HS-27A (cell line): Measurements from ENCODE around the gene ZNF362.

Source experiments
- DNase-seq: peaks from one replicate; pipeline ENCODE4 v3.0.0-alpha.2; 2012; ENCODE audit warnings: low read depth, missing footprints

ZNF362 gene

DNA sequence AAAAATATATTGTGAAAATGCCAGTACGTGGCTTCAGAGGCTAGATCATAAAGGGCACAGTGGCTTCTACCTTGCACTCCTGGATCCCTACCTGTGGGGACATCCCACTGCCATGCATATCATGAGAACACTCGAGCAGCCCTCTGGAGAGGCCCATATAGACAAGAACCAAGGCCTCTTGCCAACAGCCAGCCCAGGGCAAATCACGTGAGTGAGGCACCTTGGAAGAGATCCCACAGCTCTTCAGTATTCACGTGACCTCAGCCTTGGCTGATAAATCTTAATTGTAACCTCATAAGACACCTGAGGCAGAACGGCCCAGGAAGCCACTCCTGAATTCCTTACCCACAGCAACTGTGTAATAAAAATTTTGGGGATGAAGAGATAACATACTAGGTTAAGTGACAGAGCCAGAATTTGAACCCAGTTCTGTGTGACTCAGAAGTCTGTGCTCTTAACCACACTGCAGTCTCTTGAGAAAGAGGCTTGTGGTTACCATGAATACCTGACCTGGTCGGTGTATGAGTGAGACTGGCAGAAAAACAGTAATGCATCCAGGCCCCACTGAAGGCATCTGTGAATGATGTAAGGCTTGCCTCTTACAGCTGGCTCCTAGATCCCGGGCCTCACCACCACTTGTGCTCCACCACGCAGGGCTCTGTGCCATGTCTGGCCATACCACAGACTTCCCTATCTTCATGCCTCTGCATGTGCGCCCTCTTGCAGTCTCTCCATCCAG is 71.5 kb downstream of the ZNF362 start:
- DNase-seq = no peak

DNA sequence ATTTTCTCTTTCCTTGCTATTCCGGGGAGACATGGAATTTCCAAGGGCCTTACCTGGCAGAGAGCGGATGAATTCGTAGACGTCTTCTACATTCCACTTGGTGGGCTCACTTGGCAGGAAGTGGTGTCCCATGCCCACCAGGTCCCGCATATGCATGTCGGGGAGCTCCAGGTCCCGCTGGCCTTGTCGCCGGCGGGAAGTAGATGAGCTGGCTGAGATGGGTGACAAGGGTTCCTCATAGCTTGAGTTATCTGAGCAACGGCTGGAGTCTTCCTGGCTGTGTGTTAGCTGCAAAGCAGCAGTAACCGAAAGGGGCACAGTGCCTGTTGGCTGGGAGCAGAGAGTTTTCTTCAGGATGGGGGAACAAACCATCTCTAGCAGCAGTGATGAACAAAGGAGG is 72.5 kb downstream of the ZNF362 start:
- DNase-seq = no peak

DNA sequence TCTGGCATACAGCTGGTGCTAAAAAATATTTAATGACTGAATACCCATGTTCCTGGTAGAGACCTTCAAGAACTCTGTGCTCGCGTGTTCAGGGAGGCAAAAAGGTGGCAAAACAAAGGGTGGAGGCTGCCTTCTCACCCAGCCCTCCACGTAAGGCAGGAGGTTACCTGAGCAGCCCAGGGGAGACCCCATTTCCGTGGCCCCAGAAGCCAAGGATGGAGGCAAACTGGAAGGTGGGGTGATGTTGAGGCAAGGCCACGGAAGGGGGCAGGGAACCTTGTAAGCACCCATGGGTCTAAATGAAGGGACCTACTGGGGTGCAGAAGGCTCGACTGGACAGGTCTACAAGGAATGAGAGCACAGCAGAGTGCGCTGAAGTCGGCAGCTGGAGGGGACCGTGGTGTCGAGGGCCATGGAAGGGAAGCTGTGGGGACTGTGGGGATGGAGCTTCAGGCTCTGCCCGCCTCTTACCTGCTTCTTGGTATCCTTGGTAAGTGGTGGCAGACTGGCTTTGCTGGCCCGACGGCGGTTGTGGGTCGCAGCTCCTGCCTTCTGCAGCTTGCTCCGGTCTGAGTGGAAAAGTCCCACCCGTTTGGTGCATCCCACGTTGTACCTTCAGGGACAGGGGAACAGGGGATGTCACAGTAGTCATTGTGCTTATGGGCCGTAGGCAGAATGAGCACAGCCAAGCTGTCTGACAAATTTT is 73.5 kb downstream of the ZNF362 start:
- DNase-seq = no peak

DNA sequence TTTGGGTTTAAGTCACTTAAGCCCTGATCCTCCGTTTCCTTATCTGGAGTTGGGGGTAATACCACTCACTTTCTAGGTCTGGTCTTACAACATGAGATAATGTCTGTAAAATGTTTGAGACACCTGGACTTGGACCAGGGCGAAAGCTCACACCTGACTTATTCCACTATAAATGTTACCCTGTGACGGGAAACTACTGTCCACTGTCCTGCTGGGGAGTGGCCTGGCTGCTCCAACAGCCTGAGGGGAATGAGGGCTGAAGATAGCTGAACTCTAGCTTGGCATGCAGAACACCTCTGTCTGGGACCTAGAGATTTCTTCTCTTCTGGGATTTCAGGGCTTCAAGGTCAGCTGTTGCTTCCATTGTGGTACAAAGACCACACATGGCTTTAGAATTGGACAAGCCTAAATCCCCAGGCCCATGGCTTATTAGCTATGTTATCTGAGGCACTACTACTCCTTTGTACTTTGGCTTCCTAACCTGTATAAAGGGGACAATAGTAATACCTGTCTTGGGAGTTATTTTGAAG is 74.1 kb downstream of the ZNF362 start:
- DNase-seq = no peak

DNA sequence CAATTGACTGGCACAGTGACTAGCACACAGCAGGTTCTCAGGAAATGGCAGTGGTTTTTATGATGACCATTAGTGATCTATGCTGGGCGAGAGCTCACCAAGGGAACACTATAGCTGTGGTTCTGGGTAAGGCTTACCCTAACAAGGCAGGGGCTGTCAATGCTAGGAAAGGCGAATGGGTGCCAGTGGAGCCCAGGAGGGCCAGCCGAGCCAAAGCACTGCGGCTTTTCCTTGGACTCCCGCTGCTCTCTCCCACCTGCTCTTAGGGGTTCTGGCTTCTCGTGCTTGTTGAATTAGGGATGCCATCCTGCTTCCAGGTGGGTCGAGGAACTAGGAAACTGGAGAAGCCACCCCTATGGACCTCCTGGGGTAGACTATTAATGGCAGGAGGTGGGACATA is 74.6 kb downstream of the ZNF362 start:
- no peak for DNase-seq

DNA sequence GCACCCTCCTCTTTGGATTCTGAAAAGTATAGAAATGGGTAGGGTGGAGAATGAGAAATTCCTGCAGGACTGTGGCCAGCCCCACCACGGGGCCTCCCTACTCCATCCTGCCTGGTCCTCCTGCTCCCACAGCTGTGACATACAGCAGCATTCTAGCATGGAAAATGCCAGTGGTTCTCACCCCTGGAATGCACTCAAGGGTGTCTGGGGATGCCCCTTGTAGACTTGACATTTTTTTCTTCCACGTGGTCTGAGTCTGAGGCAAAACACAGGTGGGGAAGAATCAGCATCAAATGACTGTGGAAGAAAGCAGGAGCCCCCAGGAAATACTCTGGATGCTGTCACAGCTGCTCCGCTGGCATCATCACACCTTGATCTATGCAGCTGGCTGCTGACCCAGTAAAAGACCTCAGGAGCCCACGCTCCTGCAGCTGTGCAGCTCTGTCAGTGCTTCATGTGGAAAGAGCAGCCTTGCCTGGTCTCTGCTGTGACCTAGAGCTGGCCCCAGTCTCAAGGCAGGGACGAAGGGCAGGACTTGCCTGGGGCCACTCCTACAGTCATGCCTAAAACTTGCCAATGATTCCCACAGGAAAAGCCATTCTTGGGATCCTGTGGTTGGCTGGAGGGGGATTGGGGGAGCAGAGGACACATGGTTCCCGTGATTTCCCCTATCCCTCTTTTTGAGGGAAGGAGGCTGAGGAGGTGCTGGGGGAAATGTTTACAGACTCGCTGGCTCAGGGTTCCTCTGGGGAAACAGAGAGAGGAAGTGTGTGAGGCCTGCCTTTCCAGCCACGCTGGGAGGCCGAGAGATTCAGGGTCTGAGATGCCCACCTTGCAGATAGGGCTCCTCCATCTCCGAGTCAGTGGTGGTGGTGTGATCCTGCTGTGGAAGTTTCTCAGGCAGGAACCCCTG is 75.4 kb downstream of the ZNF362 start:
- DNase-seq = no peak

DNA sequence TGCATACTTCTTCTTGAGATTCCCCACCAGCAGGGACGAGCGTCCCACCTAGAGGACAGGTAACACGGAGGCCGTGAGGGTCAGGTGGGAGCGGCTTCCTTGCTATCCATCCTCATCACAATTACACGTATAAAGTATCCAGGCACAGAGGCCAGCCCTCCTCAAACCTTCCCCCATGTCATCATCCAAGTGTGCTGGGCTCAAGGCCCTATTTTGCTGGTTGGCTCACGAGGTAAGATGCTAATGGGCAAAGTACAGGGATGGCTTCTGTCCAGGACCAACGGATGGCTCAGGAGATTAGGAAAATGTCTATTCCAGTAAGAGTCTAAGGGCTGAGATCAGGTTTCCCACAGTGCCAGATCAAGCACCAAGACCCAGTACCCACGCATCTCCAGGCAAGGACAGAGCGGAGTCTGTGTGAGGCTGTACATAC is 76.1 kb downstream of the ZNF362 start:
- no peak for DNase-seq

DNA sequence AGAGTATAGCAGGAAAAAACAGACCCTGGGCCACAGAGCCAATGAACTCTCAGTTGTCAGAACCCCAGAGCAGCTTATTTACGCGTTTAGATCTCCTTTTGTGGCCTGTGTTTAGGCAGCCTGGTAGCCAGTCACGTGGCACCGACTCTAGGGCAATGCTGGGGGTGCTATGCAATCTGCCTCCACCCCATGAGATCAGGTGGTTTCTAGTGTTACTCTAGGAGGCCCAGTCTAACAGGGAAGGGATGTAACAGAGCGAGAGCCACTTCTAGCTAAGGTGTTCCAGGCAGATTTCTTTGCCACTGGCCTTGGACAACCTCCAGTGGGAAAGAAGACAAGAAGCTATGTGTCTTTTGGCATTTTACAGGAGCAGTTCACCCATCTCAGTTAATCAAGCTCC is 76.6 kb downstream of the ZNF362 start:
- no peak for DNase-seq

DNA sequence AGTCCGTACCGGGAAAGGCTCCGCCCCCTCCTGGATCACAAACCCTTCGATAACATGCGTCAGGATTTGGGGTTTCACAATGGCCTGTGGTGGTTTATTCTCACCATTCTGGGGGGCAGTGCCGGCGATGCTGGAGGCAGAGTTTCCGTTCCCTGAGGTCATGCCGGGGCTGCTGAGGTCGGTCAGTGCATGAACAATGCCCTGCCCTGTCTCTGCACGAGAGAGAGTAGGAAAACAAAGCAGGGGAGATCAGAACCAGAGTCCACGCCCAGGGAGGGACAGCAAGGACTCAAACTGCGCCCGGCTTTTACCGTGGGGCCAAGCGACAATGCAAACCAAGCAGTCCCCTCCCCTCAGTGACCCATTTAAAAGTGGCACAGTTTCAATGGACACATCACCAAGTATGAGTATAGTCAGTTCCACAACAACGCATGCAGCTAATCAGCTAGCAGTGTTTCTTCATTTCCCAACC is 77.8 kb downstream of the ZNF362 start:
- DNase-seq = no peak

DNA sequence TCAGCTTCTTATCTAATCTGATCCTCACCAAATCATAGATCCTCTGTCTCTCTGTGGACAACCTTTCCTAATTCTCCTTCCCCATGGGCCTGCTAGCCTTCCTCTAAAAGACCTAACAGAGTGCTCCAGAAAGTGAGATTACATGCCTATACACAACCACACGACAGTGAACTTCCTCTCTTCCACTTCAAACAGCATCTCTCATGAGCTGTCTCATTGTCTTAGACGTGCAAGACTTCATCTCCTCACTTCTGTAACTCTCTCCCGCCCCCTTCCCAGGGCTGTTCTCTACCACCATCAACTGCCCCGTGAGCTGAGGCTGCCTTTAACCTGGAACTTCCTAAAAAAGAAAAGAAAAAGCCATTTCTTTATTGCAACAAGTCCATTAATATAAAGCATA is 78.7 kb downstream of the ZNF362 start:
- no peak for DNase-seq

DNA sequence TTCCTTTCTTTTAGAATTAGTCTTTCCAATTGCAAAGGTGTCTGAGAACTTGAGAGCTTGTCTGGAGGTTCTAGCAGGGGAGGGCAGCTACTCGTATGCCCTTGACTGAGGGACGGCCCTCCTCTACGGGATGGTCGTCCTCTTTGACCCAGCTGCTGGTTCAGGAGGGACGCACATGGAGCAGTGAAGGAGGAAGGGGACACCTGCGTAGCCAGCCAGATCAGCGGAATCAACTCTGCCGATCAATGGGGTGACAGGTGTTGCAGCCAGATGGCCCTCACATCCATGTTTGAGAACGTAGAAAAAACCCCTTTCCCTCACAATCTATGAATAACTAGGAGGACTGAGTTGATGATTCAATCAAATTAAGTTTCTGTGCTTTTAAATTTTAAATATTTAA is 80.3 kb downstream of the ZNF362 start:
- DNase-seq = no peak

DNA sequence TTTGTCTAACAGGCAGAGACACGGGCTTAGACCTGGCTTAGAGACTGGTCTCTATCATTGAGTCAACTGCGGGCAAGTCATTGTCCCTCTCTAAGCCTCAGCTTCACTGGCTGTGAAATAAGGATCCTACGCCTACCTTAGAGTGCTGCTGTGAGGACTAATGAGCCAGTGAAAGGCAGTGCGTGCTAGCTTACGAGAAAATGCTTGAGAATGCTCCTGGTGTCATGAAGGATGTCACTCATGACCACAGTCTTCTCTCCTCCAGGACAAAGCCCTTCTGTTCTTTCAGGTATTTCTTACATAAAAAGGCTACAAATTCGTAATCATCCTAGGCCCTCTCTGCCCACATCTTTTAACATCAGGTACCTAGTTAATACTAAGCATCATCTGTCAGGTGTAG is 81.1 kb downstream of the ZNF362 start:
- DNase-seq = no peak

DNA sequence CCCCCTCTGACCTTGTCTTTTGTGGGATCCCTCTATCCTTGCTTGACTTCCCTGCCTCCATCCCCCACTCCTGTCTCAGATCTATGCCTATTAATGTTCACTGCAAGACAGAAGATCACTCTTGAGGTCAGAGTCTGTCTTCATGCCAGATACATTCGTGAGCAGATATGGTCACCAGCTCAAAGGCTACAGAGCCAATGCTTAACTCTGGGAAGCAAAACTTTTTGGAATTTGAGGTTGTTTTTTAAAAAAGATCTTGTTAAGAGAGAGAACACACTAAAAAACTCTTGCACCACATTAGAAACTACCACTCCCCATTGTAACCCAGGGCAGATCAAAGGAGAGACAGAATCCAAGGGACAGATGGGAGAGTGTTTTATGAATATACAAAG is 81.8 kb downstream of the ZNF362 start:
- DNase-seq = no peak

DNA sequence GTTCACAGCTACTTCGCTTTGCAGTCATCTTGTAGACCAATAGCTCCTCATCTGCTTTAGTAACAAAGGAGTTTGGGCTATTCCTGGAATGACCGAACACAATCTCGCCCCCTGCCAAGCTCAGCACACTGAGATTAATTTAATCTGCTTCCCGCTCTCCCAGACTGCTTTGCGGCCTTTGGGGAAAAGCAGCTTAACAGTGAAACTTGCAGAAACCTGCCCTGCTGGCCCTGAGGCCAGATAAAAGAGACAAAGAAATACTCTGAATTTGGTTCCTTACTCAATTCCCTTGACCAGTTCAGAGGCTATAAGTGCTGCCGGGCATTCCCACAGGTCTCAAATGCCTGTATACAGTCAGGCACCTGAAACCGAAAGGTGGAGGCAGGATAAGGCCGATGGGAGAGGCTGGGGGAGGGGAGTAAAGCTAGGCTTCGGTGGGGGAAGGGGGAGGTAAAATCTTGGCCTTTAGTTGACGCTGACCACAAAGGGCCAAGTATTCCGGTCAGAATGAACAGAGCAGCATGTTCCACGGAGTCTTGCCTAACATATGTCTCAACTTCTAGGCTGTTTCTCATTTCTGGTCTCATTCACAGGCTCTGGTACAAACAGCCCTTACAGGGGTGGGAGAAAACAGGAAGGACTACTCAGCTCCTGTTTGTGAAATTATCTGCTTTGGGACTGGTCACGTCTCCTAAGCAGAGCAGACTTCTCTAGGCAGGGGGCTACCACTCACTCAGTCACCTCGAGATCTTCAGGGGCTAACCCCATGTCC is 82.3 kb downstream of the ZNF362 start:
- DNase-seq = no peak

DNA sequence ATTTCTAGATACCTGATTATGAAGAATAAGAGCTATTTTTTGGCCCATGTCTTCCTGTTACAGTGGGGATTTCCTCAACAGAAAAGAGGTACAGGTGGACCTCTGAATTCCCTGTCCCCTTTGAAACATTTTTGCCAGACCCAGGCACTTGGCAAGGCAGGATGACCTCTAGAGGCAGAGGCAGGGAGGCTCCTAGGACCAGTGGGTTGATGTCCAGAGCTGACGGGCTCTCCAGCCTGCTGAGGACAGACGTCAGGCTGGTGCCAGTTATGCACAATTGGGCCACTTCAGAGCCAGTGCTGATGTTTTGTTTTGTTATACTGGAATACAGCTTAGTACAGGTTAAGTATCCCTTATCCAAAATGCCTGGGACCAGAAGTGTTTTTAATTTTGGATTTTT is 83.1 kb downstream of the ZNF362 start:
- no peak for DNase-seq

DNA sequence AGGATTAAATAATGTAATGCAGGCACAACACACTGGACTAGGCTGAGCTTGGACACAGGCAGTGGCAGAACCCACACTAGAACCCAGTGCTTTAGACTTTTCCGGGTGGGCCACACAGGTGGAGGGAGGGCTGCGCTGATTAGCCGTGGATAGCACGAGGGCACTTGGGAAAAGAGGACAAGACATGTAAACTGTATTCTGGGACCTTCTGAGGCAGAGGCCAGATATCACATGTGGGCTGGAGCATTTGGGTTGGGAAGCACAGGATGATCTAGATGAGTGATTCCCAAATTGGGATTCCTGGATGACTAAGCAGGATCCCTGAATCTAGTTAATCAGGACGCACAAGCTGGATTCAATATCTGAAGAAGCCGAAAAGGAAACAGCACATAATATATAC is 84.9 kb downstream of the ZNF362 start:
- DNase-seq = no peak

DNA sequence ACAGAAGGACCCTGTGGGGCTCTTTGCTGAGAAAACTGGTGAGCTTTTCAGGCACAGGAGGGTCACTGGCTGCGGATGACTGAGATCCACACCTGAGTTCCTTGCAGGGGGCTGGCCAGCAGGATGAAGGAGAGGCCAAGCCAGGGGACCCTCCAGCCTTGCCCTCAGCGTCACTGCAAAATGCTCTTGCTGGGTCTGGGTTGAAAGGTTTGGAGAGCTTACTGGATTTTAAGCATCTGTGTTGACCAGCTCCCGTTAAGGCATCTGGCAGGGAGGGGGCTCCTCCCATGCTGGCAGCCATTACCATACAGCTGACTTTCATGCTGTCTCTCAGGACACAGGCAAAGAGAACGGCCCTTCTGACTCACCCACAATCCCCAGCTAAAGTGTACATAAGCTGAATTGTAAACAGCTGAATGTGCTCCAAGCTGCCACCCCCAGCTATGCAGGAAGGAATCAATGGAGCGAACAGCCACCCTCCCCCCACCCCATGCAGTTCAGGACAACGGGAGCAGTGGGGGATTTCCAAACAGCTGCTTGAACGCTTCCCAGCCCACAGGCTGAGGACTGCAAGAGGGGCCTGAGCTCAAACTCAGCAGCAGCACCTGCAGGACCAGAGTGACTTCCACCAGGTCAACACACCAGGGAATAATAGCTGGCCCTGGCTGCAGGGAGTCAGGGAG is 85.9 kb downstream of the ZNF362 start:
- no peak for DNase-seq

DNA sequence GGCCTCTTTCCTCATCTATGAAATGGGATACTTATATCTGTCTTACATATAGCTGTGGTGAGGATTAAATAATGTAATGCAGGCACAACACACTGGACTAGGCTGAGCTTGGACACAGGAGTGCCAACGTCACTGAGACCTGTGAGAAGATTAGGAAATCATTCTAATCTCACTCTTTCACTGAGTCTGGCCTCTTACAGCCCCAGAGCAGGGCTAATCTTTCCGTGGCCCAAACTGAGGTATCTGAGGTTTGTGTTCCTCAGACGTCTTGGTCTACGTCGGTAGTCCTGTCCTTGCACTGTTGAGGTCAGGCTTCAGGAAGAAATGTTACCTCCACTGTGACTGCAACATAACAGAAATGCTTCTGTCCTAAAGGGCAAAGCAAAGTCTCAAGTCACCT is 87.2 kb downstream of the ZNF362 start:
- DNase-seq = no peak

DNA sequence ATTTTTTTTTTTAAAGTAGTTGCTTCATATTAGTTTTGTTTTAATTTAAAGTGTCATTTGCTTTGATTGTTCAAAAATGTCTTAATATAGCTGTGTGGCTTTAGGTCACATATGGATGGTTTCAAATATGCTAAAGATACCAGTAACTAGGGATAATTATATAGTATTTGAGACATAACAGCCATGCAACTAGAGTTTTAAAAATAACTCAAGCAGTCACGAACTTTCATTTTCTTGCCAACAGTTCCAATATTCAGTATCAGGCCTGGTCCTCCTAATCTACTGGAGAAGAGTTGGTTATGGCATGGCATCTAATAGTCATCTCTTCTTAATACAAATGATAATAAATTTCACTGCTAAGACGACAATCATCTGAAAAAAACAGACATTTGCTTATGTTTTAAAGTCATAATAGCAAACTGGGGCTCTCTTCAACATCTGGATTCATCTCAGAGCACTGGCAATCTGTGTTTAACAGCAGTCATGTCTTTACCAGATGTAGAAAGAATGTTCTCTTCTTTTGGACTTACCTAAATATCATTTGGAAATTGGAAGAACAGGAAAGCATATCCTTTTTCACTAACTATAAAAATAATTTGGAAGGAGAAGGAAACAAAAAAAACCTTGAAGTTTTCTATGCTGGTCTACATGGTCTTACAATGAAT is 88.7 kb downstream of the ZNF362 start:
- no peak for DNase-seq

DNA sequence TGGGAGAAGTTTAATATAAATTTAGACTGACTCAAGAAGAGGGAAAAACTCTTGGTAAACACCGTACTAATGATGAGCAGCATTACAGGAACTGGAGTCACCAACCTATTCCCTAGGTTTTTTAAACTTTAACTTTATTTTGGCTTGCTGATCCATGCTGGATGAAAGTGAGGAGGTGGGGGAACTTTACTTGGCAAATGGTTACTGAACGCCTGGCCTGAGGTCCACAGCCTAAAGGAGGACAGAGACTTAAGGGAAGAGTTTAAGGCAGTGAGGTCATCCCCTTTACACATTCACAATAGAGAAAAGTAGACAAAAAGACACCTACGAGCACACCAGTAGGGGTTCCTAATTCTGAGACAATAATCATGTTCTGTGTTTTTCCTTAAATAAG is 90.2 kb downstream of the ZNF362 start:
- no peak for DNase-seq
